Stimulated activated CD4-positive, alpha-beta T cell treated with anti-CD3 and anti-CD28 coated beads, Interleukin-12 subunit alpha, Interleukin-12 subunit beta, amount 100 ng/mL, for 24 hours (primary cell): Measurements from ENCODE around the gene MSANTD3.
A peak's percentile ranks its signal among the peaks of the same experiment; 100 is the strongest.
"Not testable (repeated sequence)": the region's sequence is repeated elsewhere in the genome, so short reads cannot be mapped to it uniquely, and the experiment has no call there.

ENCODE experiments used
- DNase-seq, 2 experiments: peaks; one replicate each; pipeline ENCODE4 v3.0.0-alpha.2; 2020; ENCODE audit warnings: low read depth in 2 of 2

Gene MSANTD3

DNA sequence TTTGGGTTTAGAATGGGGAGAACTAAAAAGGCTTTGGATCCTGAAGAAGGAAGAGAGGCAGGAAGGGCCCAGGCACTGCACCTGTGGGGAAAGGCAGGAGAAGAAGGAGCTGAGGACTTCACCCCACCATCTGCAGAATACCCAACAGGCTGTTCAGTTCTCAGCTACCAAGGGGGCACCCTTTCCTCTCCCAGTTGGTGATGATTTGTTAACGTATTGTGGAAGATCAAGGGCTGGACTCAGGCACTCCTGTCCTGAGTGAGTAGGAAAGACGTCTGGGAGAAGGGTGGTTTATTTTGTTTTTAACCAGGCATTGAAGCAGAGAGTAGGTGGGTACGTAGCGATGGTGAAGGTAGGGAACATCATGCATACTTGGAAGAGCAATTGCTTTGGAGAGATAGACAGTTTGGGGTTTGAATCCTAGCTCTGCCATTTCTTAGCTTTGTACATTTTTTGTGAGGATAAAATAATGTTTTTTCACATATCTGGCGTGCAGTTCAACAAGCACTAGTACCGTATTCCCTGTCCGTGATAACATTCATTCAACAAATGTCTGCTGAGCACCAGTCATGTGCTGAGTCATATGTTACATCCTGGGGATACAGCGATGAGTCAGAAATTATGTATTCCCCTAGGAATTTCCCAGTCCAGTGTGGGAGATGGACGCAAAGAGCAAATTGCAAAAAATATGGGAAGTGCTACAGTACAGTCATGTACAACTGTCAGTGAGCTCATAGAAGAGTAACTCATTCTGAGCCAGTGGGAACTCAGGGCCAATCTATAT lies 2.1 kb downstream of the MSANTD3 start:
- no peak for DNase-seq

- DNase-seq: no peak
These were observed 3.5 kb downstream of the MSANTD3 start for GRCh38 chr9:100430286-100430940.

- no peak for DNase-seq
These were observed 4.9 kb downstream of the MSANTD3 start for GRCh38 chr9:100431886-100432285.

- no peak for DNase-seq
These were observed 5.8 kb downstream of the MSANTD3 start for GRCh38 chr9:100432736-100433135.

DNA sequence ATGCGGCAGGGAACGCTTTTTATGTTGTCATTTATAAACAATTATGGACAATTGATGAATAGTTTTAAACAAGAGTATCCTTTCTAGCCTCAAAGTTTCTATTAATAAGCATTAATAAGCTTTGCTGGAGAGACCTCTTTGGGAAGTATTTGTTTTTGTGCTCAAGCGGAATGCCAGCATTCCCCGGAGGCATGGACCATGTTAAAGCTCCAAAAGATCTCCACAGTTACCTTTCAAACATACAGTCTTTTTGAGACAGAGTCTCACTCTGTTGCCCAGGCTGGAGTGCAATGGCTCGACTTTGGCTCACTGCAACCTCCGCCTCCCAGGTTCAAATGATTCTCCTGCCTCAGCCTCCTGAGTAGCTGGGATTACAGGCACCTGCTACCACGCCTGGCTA lies 9.6 kb downstream of the MSANTD3 start:
- no peak for DNase-seq

DNA sequence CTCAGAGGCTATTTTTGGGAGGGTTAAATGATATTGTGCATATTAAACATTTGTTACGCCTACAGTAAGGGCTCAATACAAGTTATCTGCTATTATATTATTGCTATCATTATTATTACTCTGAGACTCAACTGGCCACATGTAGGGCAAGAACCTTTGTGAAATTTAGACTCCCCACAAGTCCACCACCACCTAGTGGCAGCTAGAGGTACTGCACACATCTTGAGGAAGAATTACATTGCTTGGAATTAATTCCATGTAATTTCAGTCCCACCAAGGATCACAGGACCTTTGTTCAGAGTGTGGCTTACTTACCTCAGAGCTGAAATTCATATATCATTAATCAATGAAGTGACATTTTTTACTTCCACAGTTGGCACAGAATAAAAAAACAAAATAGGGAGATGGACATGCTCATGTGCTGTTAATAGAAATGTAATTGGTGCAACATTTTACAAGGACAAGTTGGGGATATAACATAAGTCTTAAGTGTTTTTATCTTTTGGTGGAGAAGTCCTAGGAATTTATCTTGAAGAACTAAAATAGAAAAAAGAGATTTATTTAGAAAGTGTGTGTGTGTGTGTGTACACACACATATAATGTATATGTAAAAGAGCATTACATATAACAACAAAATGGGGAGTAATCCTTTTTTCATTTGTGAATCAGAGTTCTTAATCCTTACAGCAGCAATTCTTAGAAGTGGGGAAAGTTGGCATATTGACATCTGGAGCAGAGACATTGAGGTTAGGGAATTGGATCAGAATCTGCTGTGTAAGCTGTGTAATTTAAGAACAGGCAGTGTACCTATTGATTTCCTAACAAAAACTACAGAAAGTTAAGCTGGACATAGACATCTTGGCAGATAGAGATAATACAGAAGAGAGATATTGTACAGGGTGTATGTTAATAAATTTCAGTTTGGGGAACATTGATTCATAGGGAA lies 11.2 kb downstream of the MSANTD3 start:
- peak; percentile 29 to 66 for DNase-seq

DNA sequence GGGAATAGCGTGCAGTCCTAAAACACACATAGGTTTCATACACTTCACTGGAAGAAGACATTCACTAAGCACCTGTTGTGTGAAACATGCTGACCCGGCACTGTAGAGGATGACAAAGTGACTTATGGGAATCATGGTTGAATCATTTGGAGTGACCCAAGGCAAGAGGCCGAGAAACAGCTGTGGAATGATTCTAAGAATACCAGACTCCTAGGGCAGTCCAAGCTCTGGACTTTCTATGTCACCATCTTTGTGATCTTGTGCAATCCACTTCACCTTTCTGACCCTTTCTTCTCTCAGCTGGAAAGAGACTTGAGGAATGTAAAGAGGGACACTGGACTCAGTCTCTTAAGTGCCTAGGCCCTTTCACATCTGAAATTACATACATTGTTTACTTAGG lies 13.1 kb downstream of the MSANTD3 start:
- no peak for DNase-seq

DNA sequence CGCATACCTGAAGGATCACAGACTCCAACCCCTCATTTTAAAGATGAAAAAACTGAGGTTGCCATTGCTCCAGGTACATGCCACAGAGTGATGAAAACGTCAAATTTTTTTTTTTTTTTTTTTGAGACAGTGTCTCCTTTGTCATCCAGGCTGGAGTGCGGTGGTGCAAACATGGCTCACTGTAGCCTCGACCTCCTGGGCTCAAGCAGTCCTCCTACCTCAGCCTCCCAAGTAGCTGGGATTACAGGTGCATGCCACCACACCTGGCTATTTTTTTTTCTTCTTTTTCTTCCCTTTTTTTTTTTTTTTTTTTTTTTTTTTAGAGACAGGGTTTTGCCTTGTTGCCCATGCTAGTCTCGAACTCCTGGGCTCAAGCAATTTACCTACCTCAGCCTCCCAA lies 13.5 kb downstream of the MSANTD3 start:
- not testable (repeated sequence) for DNase-seq

DNA sequence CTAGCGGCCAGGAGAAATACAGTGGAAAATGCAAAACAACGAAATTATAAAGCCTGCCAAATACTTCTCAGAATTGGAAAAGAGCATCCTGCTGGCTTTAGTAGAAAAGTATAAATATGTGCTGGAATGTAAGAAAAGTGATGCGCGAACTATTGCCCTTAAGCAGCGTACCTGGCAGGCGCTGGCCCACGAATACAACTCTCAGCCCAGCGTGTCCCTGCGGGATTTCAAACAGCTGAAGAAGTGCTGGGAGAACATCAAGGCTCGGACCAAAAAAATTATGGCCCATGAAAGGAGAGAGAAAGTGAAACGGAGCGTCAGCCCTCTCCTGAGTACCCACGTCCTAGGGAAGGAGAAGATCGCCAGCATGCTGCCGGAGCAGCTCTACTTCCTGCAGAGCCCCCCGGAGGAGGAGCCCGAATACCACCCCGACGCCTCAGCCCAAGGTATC lies 15.0 kb downstream of the MSANTD3 start:
- no peak for DNase-seq

DNA sequence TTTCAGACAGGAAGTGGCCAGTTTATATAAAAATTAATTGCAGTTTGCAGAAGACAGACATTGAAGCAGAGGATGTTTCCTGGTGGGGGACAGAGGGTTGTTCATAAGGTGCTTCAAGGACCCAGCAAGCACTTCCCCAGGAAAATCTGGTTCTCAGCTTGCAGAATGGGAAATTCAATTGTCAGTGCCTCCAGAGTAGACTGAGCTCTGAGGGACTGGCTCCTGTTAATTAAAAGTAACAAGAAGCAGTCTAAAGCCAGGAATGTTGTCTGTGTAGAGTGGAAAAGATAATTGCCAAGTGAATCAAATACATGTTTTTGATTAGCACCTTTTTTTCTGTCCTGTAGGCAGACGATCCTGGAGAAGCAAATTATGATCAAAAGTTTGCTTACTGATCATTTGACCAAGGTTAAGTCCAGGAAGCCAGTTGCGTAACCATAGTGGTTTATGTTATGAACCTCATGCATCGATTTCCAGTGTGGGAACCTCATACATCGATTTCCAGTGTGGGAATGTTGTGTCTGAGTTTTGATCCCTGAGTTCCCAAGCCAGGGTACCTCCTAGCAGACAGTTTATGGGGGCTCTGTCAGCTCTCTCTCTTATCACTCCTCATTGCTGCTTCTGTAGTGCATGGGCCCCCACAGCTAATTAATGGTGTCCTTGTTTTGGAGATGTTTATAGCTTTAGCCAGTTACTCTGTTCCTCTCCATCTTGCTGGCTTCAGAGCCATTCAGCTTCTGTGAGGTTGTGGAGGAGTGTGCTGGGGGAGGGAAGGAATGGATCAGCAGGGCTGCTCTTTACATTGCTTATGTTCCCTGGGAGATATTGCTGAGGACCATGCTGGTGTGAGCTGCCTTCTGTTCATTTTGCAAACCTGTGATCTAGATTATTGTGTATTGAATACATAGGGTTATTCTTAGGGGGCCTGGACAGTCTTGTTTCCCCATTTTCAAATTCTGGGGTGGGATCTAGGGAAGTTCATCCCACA lies 17.1 kb downstream of the MSANTD3 start:
- no peak for DNase-seq

DNA sequence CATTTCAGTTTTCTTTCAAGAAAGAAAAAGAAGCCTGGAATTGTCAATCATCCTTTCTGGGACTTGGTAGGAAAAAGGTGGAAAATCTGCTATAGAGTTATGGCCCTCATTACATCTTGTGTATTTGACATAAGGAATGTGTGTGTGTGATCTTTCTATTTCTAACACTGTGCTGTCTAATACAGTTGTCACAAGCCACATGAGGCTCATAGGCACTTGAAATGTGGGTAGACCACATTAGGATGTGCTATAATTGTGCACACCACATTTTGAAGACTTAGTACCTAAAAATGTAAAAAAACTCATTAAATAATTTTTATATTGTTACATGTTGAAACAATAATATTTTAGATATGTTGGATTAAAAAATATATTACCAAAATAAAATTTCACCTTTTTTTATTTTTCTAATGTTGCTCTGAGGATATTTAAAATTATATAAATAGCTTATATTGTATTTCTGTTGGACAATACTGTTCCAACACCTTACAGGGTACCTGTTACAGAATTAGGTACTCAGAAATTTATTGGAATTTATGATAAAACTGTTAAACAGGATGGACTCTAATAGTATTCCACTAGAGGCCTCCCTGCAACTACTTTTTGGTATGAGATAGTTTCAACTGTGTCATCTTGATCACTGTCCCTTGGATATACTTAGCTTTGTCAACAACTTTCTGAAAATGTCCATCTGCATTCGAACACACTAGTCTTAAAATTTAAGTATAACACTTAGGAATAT lies 18.4 kb downstream of the MSANTD3 start:
- DNase-seq: no peak

DNA sequence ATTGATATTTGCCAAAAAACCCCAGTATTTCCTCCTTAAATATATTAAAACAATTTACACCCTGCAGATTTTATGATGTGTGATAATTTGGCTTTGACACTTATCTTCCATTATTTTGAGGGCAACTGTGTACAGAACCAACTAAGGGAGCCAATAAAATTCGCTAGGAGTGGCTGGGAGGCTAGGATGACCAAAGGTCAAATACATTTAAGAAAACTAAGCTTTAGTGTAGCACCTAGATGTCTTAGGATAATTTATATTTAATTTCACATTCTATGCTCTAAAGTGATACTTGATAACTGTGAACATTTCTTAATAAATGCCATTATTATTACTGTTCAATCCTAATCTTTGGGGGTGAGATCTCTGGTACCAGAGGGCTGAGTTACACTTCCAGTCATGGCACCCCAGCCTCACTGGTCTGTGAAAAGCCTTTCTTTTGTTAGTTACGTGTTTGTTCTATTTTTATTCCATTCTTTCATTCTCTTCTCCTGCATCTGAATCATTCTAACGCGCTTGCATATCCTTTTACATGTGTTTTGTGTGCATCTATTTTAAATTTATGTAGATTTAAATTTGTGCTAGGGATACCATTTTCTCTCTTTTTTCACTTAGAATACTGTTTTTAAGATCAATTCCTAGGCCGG lies 19.1 kb downstream of the MSANTD3 start:
- DNase-seq: no peak

- DNase-seq: no peak
These were observed 20.1 kb downstream of the MSANTD3 start for GRCh38 chr9:100447041-100447440.

- no peak for DNase-seq
These were observed 21.3 kb downstream of the MSANTD3 start for GRCh38 chr9:100448266-100448665.

DNA sequence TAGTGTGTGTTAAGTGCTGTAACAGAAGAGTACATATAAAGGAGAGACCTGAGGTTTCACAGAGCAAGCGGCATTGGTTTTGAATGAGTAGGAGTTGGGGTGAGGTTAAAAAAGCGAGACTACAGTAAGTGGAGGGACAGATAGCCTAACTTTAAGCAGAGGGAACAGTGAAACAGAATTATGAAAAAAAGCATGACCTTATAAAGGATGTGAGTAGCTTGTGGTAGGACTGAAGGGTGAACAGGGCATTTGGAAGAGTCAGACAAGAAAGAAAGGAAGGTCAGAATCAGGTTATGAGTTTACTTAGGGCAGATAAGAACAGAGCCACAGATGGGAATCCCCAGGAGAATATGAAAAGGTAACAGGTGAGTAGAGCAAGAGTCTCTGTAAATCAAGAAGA lies 22.5 kb downstream of the MSANTD3 start:
- DNase-seq: no peak

- DNase-seq: no peak
These were observed 26.0 kb downstream of the MSANTD3 start for GRCh38 chr9:100452894-100453293.

DNA sequence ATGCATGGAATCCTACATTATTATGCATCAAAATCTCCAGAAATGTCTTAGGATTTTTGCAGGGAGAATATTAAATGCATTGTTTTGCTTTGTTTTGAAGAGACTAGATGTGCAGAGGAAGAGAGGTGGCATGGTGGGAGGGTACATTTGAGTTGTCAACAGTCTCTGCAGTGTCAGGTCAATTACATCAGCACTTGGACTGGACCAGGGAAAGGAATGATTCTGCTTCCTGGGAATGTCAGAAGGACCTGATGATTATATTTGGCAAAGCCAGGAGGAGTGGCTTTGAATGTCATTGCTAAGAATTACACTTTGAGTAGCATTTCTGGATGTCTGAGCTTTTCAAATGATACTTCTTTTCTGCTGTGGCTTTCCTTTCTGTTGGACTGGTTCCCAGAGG lies 28.5 kb downstream of the MSANTD3 start:
- DNase-seq: no peak

- DNase-seq: no peak
These were observed 30.6 kb downstream of the MSANTD3 start for GRCh38 chr9:100457517-100457916.

GRCh38 chr9:100459963-100460362 lies 33.0 kb downstream of the MSANTD3 start:
- no peak for DNase-seq

- DNase-seq: no peak
These were observed 38.3 kb downstream of the MSANTD3 start for GRCh38 chr9:100465274-100465673.
